H1 (cell line): Measurements from ENCODE around the gene CNTN5. TPM values are rescaled to one million over a fixed set of nuclear protein-coding genes. Genes with fewer than 3 reads are reported as not detected.

Experiments
- E2F6 ChIP-seq: IDR thresholded peaks from 2 replicates; pipeline ENCODE4 v1.6.1; 2012; ENCODE audit warnings: inconsistent platforms
- KDM1A ChIP-seq: fragments of 200-600, 300-600 bp; sonication (generic); IDR thresholded peaks from 2 replicates; pipeline ENCODE4 v1.7.1; 2016; ENCODE audit warnings: mild to moderate bottlenecking, low read length, borderline replicate concordance
- POLR2A ChIP-seq, 2 experiments: IDR thresholded peaks; 1 replicate in 1 of 2; 2 replicates in 1 of 2; pipeline ENCODE4 v1.6.1; 2011; ENCODE audit warnings: low read depth in 2 of 2, low read length in 2 of 2, mild to moderate bottlenecking in 2 of 2; ENCODE audit errors: control extremely low read depth in 1 of 2
- YY1 ChIP-seq: IDR thresholded peaks from 2 replicates; pipeline ENCODE4 v1.6.1; 2011; ENCODE audit warnings: low read depth, mild to moderate bottlenecking, low read length
- polyA plus RNA-seq, 7 experiments: library from polyadenylated mRNA; depleted of rRNA in 3 of 7; stranded (reverse) in 5 of 7; unstranded in 2 of 7; fragments of >200 nt in 5 of 7; fragments of 200-250 nt in 2 of 7; gene quantifications; 1 replicate in 5 of 7; 2 replicates in 1 of 7; 4 replicates in 1 of 7; pipeline versions ENCODE4 v1.2.1 to v1.2.3, GENCODE V29; 2011 to 2013; ENCODE audit warnings: missing spikeins in 2 of 7, mixed read lengths in 2 of 7
- total RNA-seq: library from RNA; stranded (reverse); fragmentation: NEBNext Ultra II Directional; extraction: Animal tissue kit (Norgen Biotek cat#: 25700); gene quantifications from 2 replicates; pipeline ENCODE4 v1.2.1, GENCODE V29; 2021

The CNTN5 gene
- total and polyA plus RNA-seq, 2 of the 8 experiments (the other 6 are each of a cell fraction or from before 2014, with no cell fraction given), result not detected

GRCh38 chr11:99019696-99020095 lies 1.1 kb upstream of the CNTN5 start (continued):
- no peak for TF ChIP-seq E2F6
- no peak for TF ChIP-seq POLR2A (IDR thresholded peaks at IDR 0.05; ENCODE audit: control extremely low read depth in 1 of 2, low read depth in 2 of 2, low read length in 2 of 2)
- TF ChIP-seq KDM1A, result no peak
- no peak for TF ChIP-seq YY1
